ENCODE measurements around the gene CSNK2B. TPM values are rescaled to one million over a fixed set of nuclear protein-coding genes. Genes with fewer than 3 reads are reported as not detected.

The CSNK2B gene
- total RNA-seq (2022) (219 and 221 TPM in 2 replicates), Bru-seq, nascent RNA (percentile 64 among the genes with signal in this experiment), BruChase-seq, experiment 1, labeled RNA remaining after a 2-hour chase (percentile 80 among the genes with signal in this experiment), BruChase-seq, experiment 2, labeled RNA remaining after a 6-hour chase (percentile 93 among the genes with signal in this experiment)
- long read RNA-seq, transcript CSNK2B-203 (7 exons, 948 nt) = major isoform, 159 of 180 reads
- long read RNA-seq, partial matches to known transcripts = 7 of 180 reads
- long read RNA-seq, other reads (novel, unspliced or antisense) = 7 of 180 reads

DNA sequence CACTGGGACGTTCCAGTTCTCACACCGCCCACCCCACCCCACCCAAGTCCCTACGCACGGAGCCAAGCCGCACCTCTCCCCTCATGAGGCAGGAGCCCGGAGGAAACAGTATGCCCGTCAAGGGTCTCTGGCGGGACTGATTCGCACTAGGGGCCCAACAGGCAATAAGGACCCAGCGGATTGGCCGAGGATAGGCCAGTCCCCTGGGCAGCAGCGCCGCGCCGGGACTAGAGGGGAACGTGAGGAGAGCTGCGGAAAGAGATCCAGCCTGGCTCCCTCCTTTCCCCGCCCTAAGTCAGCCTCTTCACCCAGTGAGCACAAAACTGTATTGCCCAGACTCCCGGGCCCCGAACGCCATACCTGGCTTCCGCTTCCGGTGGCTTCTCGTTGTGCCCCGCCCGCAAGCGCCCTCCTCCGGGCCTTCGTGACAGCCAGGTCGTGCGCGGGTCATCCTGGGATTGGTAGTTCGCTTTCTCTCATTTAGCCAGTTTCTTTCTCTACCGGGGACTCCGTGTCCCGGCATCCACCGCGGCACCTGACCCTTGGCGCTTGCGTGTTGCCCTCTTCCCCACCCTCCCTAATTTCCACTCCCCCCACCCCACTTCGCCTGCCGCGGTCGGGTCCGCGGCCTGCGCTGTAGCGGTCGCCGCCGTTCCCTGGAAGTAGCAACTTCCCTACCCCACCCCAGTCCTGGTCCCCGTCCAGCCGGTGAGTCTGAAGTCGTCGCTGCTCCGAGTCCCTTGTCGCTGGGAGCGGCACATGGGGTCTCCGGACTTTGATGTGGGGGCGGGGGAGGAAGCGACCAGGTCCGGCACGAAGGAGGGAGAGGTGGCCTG is at the start of gene CSNK2B:
Gene CSNK2B (plus strand): TSS at position 580 of the 836 bp plus-strand sequence. CDS start 752 bp downstream, outside the sequence.
- DNase-seq = peak; percentile 97 to 98
- H3K4me3 Mint-ChIP-seq (ENCODE audit: unreplicated experiment) = peak within 1 kb of the TSS; percentile 86
- ChIA-PET POLR2A (interaction anchor here (0.6 to 2.0 kb wide), 7 partner anchors 8 to 197 kb away, joined by 4 to 25 read pairs (median 7); partner anchors contain the start of genes APOM, BAG6, HSPA1A and HSPA1B), CTCF (interaction anchor here (0.9 to 1.0 kb wide), 3 partner anchors 15 to 73 kb away, joined by 3 to 7 read pairs (median 5); partner anchors contain the start of genes ABHD16A and LY6G5C)
- peaks cover 17% of the 10 kb centered on the region for H3K4me1 ChIP-seq
- H3K27me3 Mint-ChIP-seq (ENCODE audit: insufficient read depth, unreplicated experiment) = no peaks in the 10 kb centered on the region
- no TSS peak for BruUV-seq (replicated peaks)
- peaks cover 4% of the 10 kb centered on the region for H3K36me3 ChIP-seq (ENCODE audit: control insufficient read depth, insufficient read depth, low read length)
- no peaks in the 10 kb centered on the region for H3K9me3 Mint-ChIP-seq (ENCODE audit: unreplicated experiment)
- H3K4me1 Mint-ChIP-seq (ENCODE audit: low read depth, unreplicated experiment) = peaks cover 25% of the 10 kb centered on the region
- no peaks in the 10 kb centered on the region for H3K9me3 ChIP-seq
- no peaks in the 10 kb centered on the region for H3K27me3 ChIP-seq (replicated peaks; ENCODE audit: control insufficient read depth, insufficient read depth, low read length)
- peak within 1 kb of the TSS; percentile 96 for H3K27ac Mint-ChIP-seq (ENCODE audit: unreplicated experiment)
- H3K4me3 ChIP-seq (ENCODE audit: low read depth, low read length) = peak within 1 kb of the TSS; percentile 90
- TF ChIP-seq, protein P1, sequence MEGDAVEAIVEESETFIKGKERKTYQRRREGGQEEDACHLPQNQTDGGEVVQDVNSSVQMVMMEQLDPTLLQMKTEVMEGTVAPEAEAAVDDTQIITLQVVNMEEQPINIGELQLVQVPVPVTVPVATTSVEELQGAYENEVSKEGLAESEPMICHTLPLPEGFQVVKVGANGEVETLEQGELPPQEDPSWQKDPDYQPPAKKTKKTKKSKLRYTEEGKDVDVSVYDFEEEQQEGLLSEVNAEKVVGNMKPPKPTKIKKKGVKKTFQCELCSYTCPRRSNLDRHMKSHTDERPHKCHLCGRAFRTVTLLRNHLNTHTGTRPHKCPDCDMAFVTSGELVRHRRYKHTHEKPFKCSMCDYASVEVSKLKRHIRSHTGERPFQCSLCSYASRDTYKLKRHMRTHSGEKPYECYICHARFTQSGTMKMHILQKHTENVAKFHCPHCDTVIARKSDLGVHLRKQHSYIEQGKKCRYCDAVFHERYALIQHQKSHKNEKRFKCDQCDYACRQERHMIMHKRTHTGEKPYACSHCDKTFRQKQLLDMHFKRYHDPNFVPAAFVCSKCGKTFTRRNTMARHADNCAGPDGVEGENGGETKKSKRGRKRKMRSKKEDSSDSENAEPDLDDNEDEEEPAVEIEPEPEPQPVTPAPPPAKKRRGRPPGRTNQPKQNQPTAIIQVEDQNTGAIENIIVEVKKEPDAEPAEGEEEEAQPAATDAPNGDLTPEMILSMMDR (IDR thresholded peaks at IDR 0.05; ENCODE audit: insufficient read depth in 1 of 2, low read depth in 1 of 2, low read length in 1 of 2, severe bottlenecking in 1 of 2, unreplicated experiment in 1 of 2) = no peak
- intact Hi-C loops (cut with micrococcal nuclease; ENCODE audit: unreplicated experiment) = loop anchor here (1.0 to 5.0 kb wide), 5 partner anchors 13 to 162 kb away; partner anchors contain the start of genes ATP6V1G2, BAG6, CLIC1 and HSPA1B
- H3K36me3 Mint-ChIP-seq (ENCODE audit: insufficient read depth, unreplicated experiment) = peaks cover 94% of the 10 kb centered on the region

DNA sequence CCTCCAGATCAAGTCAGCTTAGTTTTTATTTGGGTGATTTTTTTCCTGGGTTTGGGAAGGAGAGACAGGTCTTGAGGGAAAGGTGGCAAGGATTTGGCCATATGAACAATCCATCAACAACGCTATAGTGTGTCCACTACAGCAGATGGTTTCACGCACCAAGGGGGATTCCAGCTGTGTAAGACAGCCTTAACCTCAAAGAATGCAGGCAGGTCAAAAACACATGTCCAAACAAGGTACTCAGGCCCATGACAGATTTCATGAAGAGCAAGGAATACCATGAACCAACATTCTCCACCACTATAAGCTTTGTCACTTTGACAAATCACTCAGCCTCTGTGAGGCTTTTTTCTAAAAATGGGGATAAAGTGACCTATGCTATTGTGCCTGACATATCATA is 48.9 kb upstream of the CSNK2B start:
- Mint-ChIP-seq H3K9me3 (ENCODE audit: unreplicated experiment) (no peaks in the 10 kb centered on the region), H3K27me3 (ENCODE audit: insufficient read depth, unreplicated experiment) (no peaks in the 10 kb centered on the region), H3K4me3 (ENCODE audit: unreplicated experiment) (no peak overlapping the region), H3K27ac (ENCODE audit: unreplicated experiment) (peak overlapping the region; percentile 53), H3K36me3 (ENCODE audit: insufficient read depth, unreplicated experiment) (peaks cover 27% of the 10 kb centered on the region), H3K4me1 (ENCODE audit: low read depth, unreplicated experiment) (peaks cover 24% of the 10 kb centered on the region)
- DNase-seq = no peak
- no peak overlapping the region for H3K4me3 ChIP-seq (ENCODE audit: low read depth, low read length)
- ChIA-PET POLR2A (no interaction called here), CTCF (no interaction called here)
- H3K4me1 ChIP-seq = peaks cover 30% of the 10 kb centered on the region
- no peaks in the 10 kb centered on the region for H3K9me3 ChIP-seq
- intact Hi-C loops (cut with micrococcal nuclease; ENCODE audit: unreplicated experiment) = no loop called here
- no peaks in the 10 kb centered on the region for H3K36me3 ChIP-seq (ENCODE audit: control insufficient read depth, insufficient read depth, low read length)
- TF ChIP-seq, protein P1 (IDR thresholded peaks at IDR 0.05; ENCODE audit: insufficient read depth in 1 of 2, low read depth in 1 of 2, low read length in 1 of 2, severe bottlenecking in 1 of 2, unreplicated experiment in 1 of 2) = no peak
- no TSS peak for BruUV-seq (replicated peaks)
- H3K27me3 ChIP-seq (replicated peaks; ENCODE audit: control insufficient read depth, insufficient read depth, low read length) = no peaks in the 10 kb centered on the region

Data from Caco-2 (cell line).